HG03039 (cell line): Measurements from ENCODE around the gene PTPRE.

Source experiments
- ATAC-seq: cut with Tn5 transposase; IDR thresholded peaks from one replicate; pipeline ENCODE4 v1.9.1; 2021; ENCODE audit warnings: mild to moderate bottlenecking, moderate library complexity; ENCODE audit not compliant: unreplicated experiment

The PTPRE gene

GRCh38 chr10:128056303-128057050 lies 149.6 kb downstream of the PTPRE start:
- ATAC-seq, result no peak

GRCh38 chr10:128058106-128058749 lies 151.3 kb downstream of the PTPRE start:
- no peak for ATAC-seq

GRCh38 chr10:128058750-128059134 lies 151.8 kb downstream of the PTPRE start:
- no peak for ATAC-seq

GRCh38 chr10:128059266-128059981 lies 152.5 kb downstream of the PTPRE start:
- ATAC-seq, result no peak

- ATAC-seq, result no peak
These were observed 153.0 kb downstream of the PTPRE start for GRCh38 chr10:128059982-128060293.

- ATAC-seq, result no peak
These were observed 153.7 kb downstream of the PTPRE start for GRCh38 chr10:128060341-128061250.

GRCh38 chr10:128061306-128062300 lies 154.7 kb downstream of the PTPRE start:
- no peak for ATAC-seq

GRCh38 chr10:128062331-128062880 lies 155.5 kb downstream of the PTPRE start:
- no peak for ATAC-seq

- peak; percentile 40 for ATAC-seq
These were observed 156.1 kb downstream of the PTPRE start for GRCh38 chr10:128062881-128063563.

- ATAC-seq, result peak; percentile 29
These were observed 156.8 kb downstream of the PTPRE start for GRCh38 chr10:128063736-128064107.

GRCh38 chr10:128064108-128064969 lies 157.4 kb downstream of the PTPRE start:
- ATAC-seq, result peak; percentile 45

- no peak for ATAC-seq
These were observed 158.2 kb downstream of the PTPRE start for GRCh38 chr10:128064970-128065580.

- no peak for ATAC-seq
These were observed 159.1 kb downstream of the PTPRE start for GRCh38 chr10:128065881-128066534.

GRCh38 chr10:128066870-128067382 lies 160.0 kb downstream of the PTPRE start:
- no peak for ATAC-seq

- no peak for ATAC-seq
These were observed 160.9 kb downstream of the PTPRE start for GRCh38 chr10:128067691-128068397.
